GM23338 (cell line): ENCODE measurements around the gene NDE1. TPM values are rescaled to one million over a fixed set of nuclear protein-coding genes. Genes with fewer than 3 reads are reported as not detected.

Experiments
- ATAC-seq: fragments of 200-7000 bp; cut with Tn5 transposase; 3 replicates; pipeline ENCODE4 v1.9.1; 2020
- DNase-seq: peaks from one replicate; pipeline ENCODE4 v3.0.0-alpha.2; 2015; ENCODE audit warnings: low spot score
- H2AFZ ChIP-seq: fragments of 200-600 bp; sonication (generic); 2 replicates; pipeline ENCODE4 v1.8.0; 2016; ENCODE audit warnings: antibody characterized with exemption, mild to moderate bottlenecking, moderate library complexity
- H3F3A ChIP-seq: fragments of 200-600 bp; sonication (generic); replicated peaks from 2 replicates; pipeline ENCODE4 v1.8.0; 2017; ENCODE audit warnings: antibody characterized with exemption, mixed run types, low read depth
- H3K27ac ChIP-seq: fragments of 200-600 bp; sonication (generic); 2 replicates; pipeline ENCODE4 v1.6.1; 2016; ENCODE audit warnings: low read depth
- H3K27me3 ChIP-seq: fragments of 200-600 bp; sonication (generic); 2 replicates; pipeline ENCODE4 v1.8.0; 2016; ENCODE audit warnings: mild to moderate bottlenecking, mixed run types, moderate library complexity; ENCODE audit not compliant: insufficient read depth
- H3K36me3 ChIP-seq: fragments of 200-600 bp; sonication (generic); 2 replicates; pipeline ENCODE4 v1.8.0; 2016; ENCODE audit warnings: mild to moderate bottlenecking; ENCODE audit not compliant: insufficient read depth
- H3K4me1 ChIP-seq: fragments of 200-600 bp; sonication (generic); 2 replicates; pipeline ENCODE4 v1.8.0; 2016; ENCODE audit warnings: mild to moderate bottlenecking, moderate library complexity; ENCODE audit not compliant: insufficient read depth
- H3K4me2 ChIP-seq: fragments of 200-600 bp; sonication (generic); 2 replicates; pipeline ENCODE4 v1.7.1; 2017; ENCODE audit warnings: mixed run types
- H3K4me3 ChIP-seq: fragments of 200-600 bp; sonication (generic); 2 replicates; pipeline ENCODE4 v1.6.1; 2016; ENCODE audit warnings: mixed run types
- H3K79me2 ChIP-seq: fragments of 200-600 bp; sonication (generic); replicated peaks from 2 replicates; pipeline ENCODE4 v1.8.0; 2017; ENCODE audit warnings: mild to moderate bottlenecking; ENCODE audit not compliant: insufficient read depth
- H3K9me2 ChIP-seq: fragments of 200-600 bp; sonication (generic); 2 replicates; pipeline ENCODE4 v1.8.0; 2017; ENCODE audit not compliant: insufficient read depth
- H4K20me1 ChIP-seq: fragments of 200-600 bp; sonication (generic); replicated peaks from 2 replicates; pipeline ENCODE4 v1.8.0; 2017; ENCODE audit warnings: mild to moderate bottlenecking; ENCODE audit not compliant: insufficient read depth
- H3K27ac Mint-ChIP-seq: 2 replicates; pipeline ENCODE4 v1.8.0; 2020; ENCODE audit warnings: inconsistent platforms, mild to moderate bottlenecking, moderate library complexity, mixed read lengths
- H3K27me3 Mint-ChIP-seq: 3 replicates; pipeline ENCODE4 v1.8.0; 2022; ENCODE audit warnings: low read depth, mild to moderate bottlenecking, moderate library complexity, mixed read lengths, inconsistent platforms; ENCODE audit not compliant: insufficient read depth, poor library complexity
- H3K36me3 Mint-ChIP-seq: 3 replicates; pipeline ENCODE4 v1.8.0; 2021; ENCODE audit warnings: low read depth, mild to moderate bottlenecking, inconsistent platforms, moderate library complexity, mixed read lengths
- H3K4me1 Mint-ChIP-seq: 3 replicates; pipeline ENCODE4 v1.8.0; 2020; ENCODE audit warnings: mild to moderate bottlenecking, inconsistent platforms, mixed read lengths
- H3K4me3 Mint-ChIP-seq: 3 replicates; pipeline ENCODE4 v1.8.0; 2021; ENCODE audit warnings: moderate library complexity, mild to moderate bottlenecking, inconsistent platforms, mixed read lengths
- H3K9me3 Mint-ChIP-seq: 3 replicates; pipeline ENCODE4 v1.8.0; 2020; ENCODE audit warnings: moderate library complexity, mild to moderate bottlenecking, inconsistent platforms, mixed read lengths
- ETS1 ChIP-seq: IDR thresholded peaks from 2 replicates; pipeline ENCODE4 v1.6.1; 2016; ENCODE audit warnings: antibody characterized with exemption
- POLR2AphosphoS5 ChIP-seq: IDR thresholded peaks from 2 replicates; pipeline ENCODE4 v1.6.1; 2016; ENCODE audit warnings: antibody characterized with exemption, low read depth
- REST ChIP-seq: IDR thresholded peaks from one replicate; pipeline ENCODE4 v1.6.1; 2018; ENCODE audit warnings: antibody characterized with exemption; ENCODE audit not compliant: unreplicated experiment
- STAT1 ChIP-seq: IDR thresholded peaks from one replicate; pipeline ENCODE4 v1.6.1; 2016; ENCODE audit warnings: antibody characterized with exemption; ENCODE audit not compliant: unreplicated experiment
- ZNF331 ChIP-seq: fragments of 250-450 bp; sonication (Bioruptor Pico); IDR thresholded peaks from 2 replicates; pipeline ENCODE4 v1.5.0; 2020; ENCODE audit warnings: low read depth, mild to moderate bottlenecking, moderate library complexity
- ZNF462 ChIP-seq: fragments of 250-450 bp; sonication (Bioruptor Pico); IDR thresholded peaks from 2 replicates; pipeline ENCODE4 v1.5.0; 2020; ENCODE audit warnings: mild to moderate bottlenecking, moderate library complexity
- polyA plus RNA-seq: library from polyadenylated mRNA; unstranded; fragments of >200 nt; fragmentation: Nextera tagmentation; extraction: Ambion mirVana; gene quantifications from 2 replicates; pipeline ENCODE4 v1.2.1, GENCODE V29; 2016
- total RNA-seq: library from RNA; depleted of rRNA; stranded (reverse); fragments of >200 nt; shearing (Covaris generic); gene quantifications from 2 replicates; pipeline ENCODE4 v1.2.3, GENCODE V29; 2014

The NDE1 gene
- total and polyA plus RNA-seq, 2 experiments from 2014 or later = 13.0 to 22.9 TPM

GRCh38 chr16:15602285-15603044 lies 47.6 kb upstream of the NDE1 start (continued):
- TF ChIP-seq ZNF462 (CRISPR knock-in tag) = no peak
- TF ChIP-seq POLR2AphosphoS5 = no peak

GRCh38 chr16:15604460-15605440 lies 45.3 kb upstream of the NDE1 start:
- Histone ChIP-seq H3K27me3 (no peaks in the 10 kb centered on the region), H3K4me1 (no peaks in the 10 kb centered on the region), H3K4me3 (no peak overlapping the region), H3K27ac (no peak overlapping the region), H3K9me2 (no peaks in the 10 kb centered on the region), H3K79me2 (no peaks in the 10 kb centered on the region), H3F3A (no peaks in the 10 kb centered on the region), H4K20me1 (peaks cover 21% of the 10 kb centered on the region), H3K36me3 (peaks cover 19% of the 10 kb centered on the region), H2AFZ (no peak overlapping the region), H3K4me2 (no peak overlapping the region)
- peaks cover 47% of the 10 kb centered on the region for H3K36me3 Mint-ChIP-seq
- ATAC-seq (no peak), DNase-seq (no peak)
- H3K27me3 Mint-ChIP-seq = peaks cover 12% of the 10 kb centered on the region
- 0 out of 2 replicates have a peak overlapping the region, but pooled peaks have one; percentile 63 for H3K27ac Mint-ChIP-seq
- H3K4me3 Mint-ChIP-seq = no peak overlapping the region
- peaks cover 15% of the 10 kb centered on the region for H3K4me1 Mint-ChIP-seq
- no peaks in the 10 kb centered on the region for H3K9me3 Mint-ChIP-seq
- no peak for TF ChIP-seq ETS1
- no peak for TF ChIP-seq REST
- no peak for TF ChIP-seq STAT1
- TF ChIP-seq ZNF331 (CRISPR knock-in tag) = no peak
